ENCODE results near the gene CYRIA.

CYRIA gene

GRCh38 chr2:16684676-16685339, 19.2 kb upstream of the CYRIA start:
- H3K4ac ChIP-seq (ENCODE audit: low read depth, low read length), result no peak overlapping the region
- no peak overlapping the region for H4K12ac ChIP-seq (ENCODE audit: low read depth, low read length)
- no peak overlapping the region for H3K4me3 ChIP-seq (ENCODE audit: low read depth, low read length)
- H2BK120ac ChIP-seq (ENCODE audit: insufficient read depth, low read length, poor library complexity), result peak overlapping the region; percentile 94
- H2BK5ac ChIP-seq (ENCODE audit: low read depth, low read length, poor library complexity), result peak overlapping the region; percentile 64
- no CpG with 5 or more reads among the region's 7 CpGs for WGBS (ENCODE audit: extremely low coverage, insufficient coverage, insufficient read length)
- no peak overlapping the region for H4K8ac ChIP-seq (ENCODE audit: low read depth, low read length)
- peak overlapping the region; percentile 55 for H3K14ac ChIP-seq (ENCODE audit: low read length)
- H2BK12ac ChIP-seq (ENCODE audit: low read length), result no peak overlapping the region
- H2AFZ ChIP-seq (ENCODE audit: insufficient read depth, low read length, poor library complexity), result no peak overlapping the region
- H3K18ac ChIP-seq (ENCODE audit: low read length), result no peak overlapping the region
- H3K4me1 ChIP-seq (ENCODE audit: control insufficient read depth in 1 of 2, insufficient read depth in 2 of 2, low read length in 2 of 2), result peaks cover 6 to 18% of the 10 kb centered on the region in 2 experiments
- H2AK5ac ChIP-seq (ENCODE audit: low read length), result no peak overlapping the region
- H3K27ac ChIP-seq (ENCODE audit: low read depth, low read length), result peak overlapping the region; percentile 84
- no peak overlapping the region for H3K4me2 ChIP-seq (ENCODE audit: low read length)
- peak; percentile 77 to 87 for DNase-seq
- no peaks in the 10 kb centered on the region for H3K9me3 ChIP-seq (ENCODE audit: insufficient read depth, low read depth, low read length)
- H3K36me3 ChIP-seq (ENCODE audit: control insufficient read depth in 1 of 2, insufficient read depth in 2 of 2, low read length in 2 of 2), result no peaks in the 10 kb centered on the region
- H3K79me2 ChIP-seq (ENCODE audit: control insufficient read depth, insufficient read depth, low read length, poor library complexity), result no peaks in the 10 kb centered on the region
- H3K9ac ChIP-seq (ENCODE audit: low read length), result no peak overlapping the region
- H3K23ac ChIP-seq (ENCODE audit: low read length), result no peak overlapping the region
- H3K79me1 ChIP-seq (ENCODE audit: low read length), result peaks cover 7% of the 10 kb centered on the region
- peak overlapping the region; percentile 74 for H4K91ac ChIP-seq (ENCODE audit: low read depth, low read length)
- no peaks in the 10 kb centered on the region for H3K27me3 ChIP-seq (ENCODE audit: insufficient read depth, low read length)

- no peak for DNase-seq
- Histone ChIP-seq H4K8ac (ENCODE audit: low read depth, low read length) (no peak overlapping the region), H4K12ac (ENCODE audit: low read depth, low read length) (no peak overlapping the region), H2BK120ac (ENCODE audit: insufficient read depth, low read length, poor library complexity) (peak overlapping the region; percentile 7), H3K14ac (ENCODE audit: low read length) (no peak overlapping the region), H3K27ac (ENCODE audit: low read depth, low read length) (no peak overlapping the region), H3K79me1 (ENCODE audit: low read length) (peaks cover 7% of the 10 kb centered on the region), H3K18ac (ENCODE audit: low read length) (no peak overlapping the region), H3K4me3 (ENCODE audit: low read depth, low read length) (no peak overlapping the region), H3K27me3 (ENCODE audit: insufficient read depth, low read length) (no peaks in the 10 kb centered on the region), H4K91ac (ENCODE audit: low read depth, low read length) (no peak overlapping the region), H3K36me3 (ENCODE audit: control insufficient read depth in 1 of 2, insufficient read depth in 2 of 2, low read length in 2 of 2) (no peaks in the 10 kb centered on the region), H3K79me2 (ENCODE audit: control insufficient read depth, insufficient read depth, low read length, poor library complexity) (no peaks in the 10 kb centered on the region), H3K9me3 (ENCODE audit: insufficient read depth, low read depth, low read length) (no peaks in the 10 kb centered on the region), H2BK5ac (ENCODE audit: low read depth, low read length, poor library complexity) (no peak overlapping the region), H3K4me2 (ENCODE audit: low read length) (no peak overlapping the region), H3K23ac (ENCODE audit: low read length) (no peak overlapping the region), H3K4ac (ENCODE audit: low read depth, low read length) (no peak overlapping the region), H3K9ac (ENCODE audit: low read length) (peak overlapping the region; percentile 16), H2BK12ac (ENCODE audit: low read length) (peak overlapping the region; percentile 23), H2AK5ac (ENCODE audit: low read length) (no peak overlapping the region), H3K4me1 (ENCODE audit: control insufficient read depth in 1 of 2, insufficient read depth in 2 of 2, low read length in 2 of 2) (peaks cover 6 to 18% of the 10 kb centered on the region in 2 experiments), H2AFZ (ENCODE audit: insufficient read depth, low read length, poor library complexity) (no peak overlapping the region)
- no CpG with 5 or more reads among the region's 3 CpGs for WGBS (ENCODE audit: extremely low coverage, insufficient coverage, insufficient read length)
Measured at GRCh38 chr2:16683576-16683975, 17.9 kb upstream of the CYRIA start.

- peaks cover 7% of the 10 kb centered on the region for H3K79me1 ChIP-seq (ENCODE audit: low read length)
- no peak overlapping the region for H3K9ac ChIP-seq (ENCODE audit: low read length)
- no peak overlapping the region for H4K12ac ChIP-seq (ENCODE audit: low read depth, low read length)
- no CpG with 5 or more reads among the region's 9 CpGs for WGBS (ENCODE audit: extremely low coverage, insufficient coverage, insufficient read length)
- H2AK5ac ChIP-seq (ENCODE audit: low read length), result no peak overlapping the region
- H2BK120ac ChIP-seq (ENCODE audit: insufficient read depth, low read length, poor library complexity), result no peak overlapping the region
- peaks cover 6 to 18% of the 10 kb centered on the region in 2 experiments for H3K4me1 ChIP-seq (ENCODE audit: control insufficient read depth in 1 of 2, insufficient read depth in 2 of 2, low read length in 2 of 2)
- no peak overlapping the region for H3K18ac ChIP-seq (ENCODE audit: low read length)
- H3K79me2 ChIP-seq (ENCODE audit: control insufficient read depth, insufficient read depth, low read length, poor library complexity), result no peaks in the 10 kb centered on the region
- no peak for DNase-seq
- H2BK12ac ChIP-seq (ENCODE audit: low read length), result no peak overlapping the region
- no peak overlapping the region for H3K23ac ChIP-seq (ENCODE audit: low read length)
- H3K9me3 ChIP-seq (ENCODE audit: insufficient read depth, low read depth, low read length), result no peaks in the 10 kb centered on the region
- H3K4me2 ChIP-seq (ENCODE audit: low read length), result no peak overlapping the region
- H3K36me3 ChIP-seq (ENCODE audit: control insufficient read depth in 1 of 2, insufficient read depth in 2 of 2, low read length in 2 of 2), result no peaks in the 10 kb centered on the region
- H2AFZ ChIP-seq (ENCODE audit: insufficient read depth, low read length, poor library complexity), result no peak overlapping the region
- H2BK5ac ChIP-seq (ENCODE audit: low read depth, low read length, poor library complexity), result no peak overlapping the region
- no peak overlapping the region for H3K14ac ChIP-seq (ENCODE audit: low read length)
- no peak overlapping the region for H4K91ac ChIP-seq (ENCODE audit: low read depth, low read length)
- H3K4ac ChIP-seq (ENCODE audit: low read depth, low read length), result no peak overlapping the region
- no peaks in the 10 kb centered on the region for H3K27me3 ChIP-seq (ENCODE audit: insufficient read depth, low read length)
- no peak overlapping the region for H4K8ac ChIP-seq (ENCODE audit: low read depth, low read length)
- H3K4me3 ChIP-seq (ENCODE audit: low read depth, low read length), result no peak overlapping the region
- H3K27ac ChIP-seq (ENCODE audit: low read depth, low read length), result no peak overlapping the region
Measured at GRCh38 chr2:16682431-16683118, 16.9 kb upstream of the CYRIA start.

DNA sequence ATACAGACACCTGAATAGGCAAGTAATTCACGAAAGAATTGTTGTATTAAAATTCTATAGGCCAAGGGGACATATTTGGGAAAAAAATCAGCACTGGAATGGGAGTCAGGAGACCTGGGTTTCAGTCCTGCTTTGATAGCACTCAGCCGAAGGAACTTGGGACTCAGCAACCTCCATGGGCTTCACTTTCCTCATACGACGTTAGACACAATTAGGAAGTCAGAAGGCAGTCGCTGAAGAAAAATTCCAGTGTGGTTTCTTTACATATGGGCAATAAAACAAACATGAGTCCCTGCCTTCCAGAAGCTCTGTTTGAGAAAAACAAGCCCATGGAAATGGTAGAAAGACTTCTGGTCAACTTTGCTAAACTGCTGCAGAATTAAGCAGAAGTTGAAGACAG, 15.1 kb upstream of the CYRIA start:
- Histone ChIP-seq H2BK120ac (ENCODE audit: insufficient read depth, low read length, poor library complexity) (no peak overlapping the region), H4K8ac (ENCODE audit: low read depth, low read length) (no peak overlapping the region), H3K9me3 (ENCODE audit: insufficient read depth, low read depth, low read length) (no peaks in the 10 kb centered on the region), H2BK5ac (ENCODE audit: low read depth, low read length, poor library complexity) (no peak overlapping the region), H2AK5ac (ENCODE audit: low read length) (no peak overlapping the region), H4K91ac (ENCODE audit: low read depth, low read length) (no peak overlapping the region), H4K12ac (ENCODE audit: low read depth, low read length) (no peak overlapping the region), H3K4me2 (ENCODE audit: low read length) (no peak overlapping the region), H3K36me3 (ENCODE audit: control insufficient read depth in 1 of 2, insufficient read depth in 2 of 2, low read length in 2 of 2) (no peaks in the 10 kb centered on the region), H3K18ac (ENCODE audit: low read length) (no peak overlapping the region), H3K4ac (ENCODE audit: low read depth, low read length) (no peak overlapping the region), H2AFZ (ENCODE audit: insufficient read depth, low read length, poor library complexity) (no peak overlapping the region), H3K79me1 (ENCODE audit: low read length) (peaks cover 7% of the 10 kb centered on the region), H3K27ac (ENCODE audit: low read depth, low read length) (no peak overlapping the region), H3K4me1 (ENCODE audit: control insufficient read depth in 1 of 2, insufficient read depth in 2 of 2, low read length in 2 of 2) (peaks cover 4 to 10% of the 10 kb centered on the region in 2 experiments), H3K14ac (ENCODE audit: low read length) (no peak overlapping the region), H3K9ac (ENCODE audit: low read length) (no peak overlapping the region), H3K79me2 (ENCODE audit: control insufficient read depth, insufficient read depth, low read length, poor library complexity) (no peaks in the 10 kb centered on the region), H2BK12ac (ENCODE audit: low read length) (no peak overlapping the region), H3K27me3 (ENCODE audit: insufficient read depth, low read length) (no peaks in the 10 kb centered on the region), H3K4me3 (ENCODE audit: low read depth, low read length) (no peak overlapping the region), H3K23ac (ENCODE audit: low read length) (no peak overlapping the region)
- no CpG with 5 or more reads among the region's 5 CpGs for WGBS (ENCODE audit: extremely low coverage, insufficient coverage, insufficient read length)
- DNase-seq, result no peak
